Fibroblast of the conjunctiva (primary cell): ENCODE data around the gene MVB12A.

Source experiments
- DNase-seq: peaks from one replicate; pipeline ENCODE4 v3.0.0-alpha.2; 2010; ENCODE audit warnings: low read depth

MVB12A gene

DNA sequence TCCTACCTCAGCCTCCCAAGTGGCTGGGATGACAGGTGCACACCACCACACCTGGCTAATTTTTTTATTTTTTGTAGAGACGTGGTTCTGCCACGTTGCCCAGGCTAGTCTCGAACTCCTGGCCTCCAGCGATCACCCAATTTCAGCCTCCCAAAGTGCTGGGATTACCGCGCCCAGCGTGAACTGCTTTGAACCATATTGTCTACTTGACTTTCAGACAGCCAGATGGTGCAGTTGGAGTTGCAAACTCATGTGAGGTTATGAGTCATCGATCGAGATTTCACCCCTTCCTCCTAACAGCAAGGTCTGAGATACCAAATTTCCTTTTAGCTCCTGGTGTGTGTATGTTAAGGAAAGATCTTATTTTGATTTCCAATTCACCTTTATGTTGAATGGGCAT, 53.2 kb downstream of the MVB12A start:
- no peak for DNase-seq
